GM12878 (cell line): ENCODE results near the gene SBF2. TPM values are rescaled to one million over a fixed set of nuclear protein-coding genes. Genes with fewer than 3 reads are reported as not detected.
A peak's percentile ranks its signal among the peaks of the same experiment; 100 is the strongest.

Source experiments
- ATAC-seq: fragments of 200-7000 bp; cut with Tn5 transposase; 3 replicates; pipeline ENCODE4 v1.9.1; 2020; ENCODE audit warnings: mild to moderate bottlenecking, moderate library complexity
- BruUV-seq: library from RNA; stranded (reverse); fragments of 400-500 nt; replicated peaks from 2 replicates; lab custom pipeline; 2021; lab: Mats Ljungman, UMichigan
- CTCF ChIA-PET: fragments of 300-600 bp; sonication (Branson Sonifier 250); formaldehyde crosslinking; extraction: SDS; loops from one replicate; lab custom pipeline; 2021; ENCODE audit warnings: inconsistent platforms; lab: Yijun Ruan, JAX
- POLR2A ChIA-PET: fragments of 350-600 bp; formaldehyde crosslinking; extraction: SDS; loops from one replicate; lab custom pipeline; 2021; ENCODE audit warnings: inconsistent platforms; lab: Charles Lee
- RAD21 ChIA-PET: fragments of 300-600 bp; sonication (Branson Sonifier 250); formaldehyde crosslinking; loops from one replicate; lab custom pipeline; 2023; ENCODE audit warnings: antibody characterized with exemption; ENCODE audit not compliant: unreplicated experiment; lab: Charles Lee
- SMC1A ChIA-PET: fragments of 300-600 bp; sonication (Branson Sonifier 250); formaldehyde crosslinking; loops from one replicate; lab custom pipeline; 2023; ENCODE audit not compliant: unreplicated experiment, uncharacterized antibody; lab: Charles Lee
- DNase-seq: peaks from one replicate; pipeline ENCODE4 v3.0.0-alpha.2; 2011; ENCODE audit warnings: low read depth, low spot score
- FAIRE-seq: peaks from 3 replicates; lab custom pipeline; 2011; peaks lifted over from hg19 to GRCh38; lab: Jason Lieb, UNC
- H2AFZ ChIP-seq: 2 replicates; pipeline ENCODE4 v1.6.0; 2011; ENCODE audit warnings: low read depth, low read length, control low read depth; ENCODE audit not compliant: control insufficient read depth
- H3K27ac ChIP-seq: 2 replicates; pipeline ENCODE4 v1.5.1; 2011; ENCODE audit warnings: control low read depth; ENCODE audit not compliant: control insufficient read depth, insufficient read depth
- H3K27me3 ChIP-seq, 2 experiments: replicated peaks in 1 of 2; 2 replicates each; pipeline versions ENCODE4 v1.6.0 to v1.6.1; 2011; ENCODE audit warnings: low read length in 1 of 2; ENCODE audit not compliant: control insufficient read depth in 2 of 2, insufficient read depth in 2 of 2
- H3K36me3 ChIP-seq, 2 experiments: 2 replicates each; pipeline ENCODE4 v1.5.1; 2011; ENCODE audit warnings: low read length in 1 of 2; ENCODE audit not compliant: control insufficient read depth in 2 of 2, insufficient read depth in 2 of 2
- H3K4me1 ChIP-seq: 2 replicates; pipeline ENCODE4 v1.6.1; 2011; ENCODE audit warnings: mild to moderate bottlenecking, low read length, moderate library complexity, mixed read lengths; ENCODE audit not compliant: control insufficient read depth, insufficient read depth
- H3K4me2 ChIP-seq: 2 replicates; pipeline ENCODE4 v1.6.0; 2011; ENCODE audit warnings: control low read depth; ENCODE audit not compliant: control insufficient read depth, insufficient read depth
- H3K4me3 ChIP-seq: fragments of 200-600 bp; sonication (generic); 2 replicates; pipeline ENCODE4 v1.5.1; 2016
- H3K79me2 ChIP-seq: 2 replicates; pipeline ENCODE4 v1.6.0; 2011; ENCODE audit warnings: low read length; ENCODE audit not compliant: control insufficient read depth, insufficient read depth
- H3K9ac ChIP-seq: 2 replicates; pipeline ENCODE4 v1.8.0; 2011; ENCODE audit warnings: low read length, control low read depth, mixed read lengths; ENCODE audit not compliant: control insufficient read depth, insufficient read depth
- H3K9me3 ChIP-seq: replicated peaks from 3 replicates; pipeline ENCODE4 v1.5.1; 2011; ENCODE audit warnings: mild to moderate bottlenecking, low read length; ENCODE audit not compliant: control insufficient read depth, insufficient read depth
- H4K20me1 ChIP-seq: 2 replicates; pipeline ENCODE4 v1.6.0; 2011; ENCODE audit not compliant: control insufficient read depth, insufficient read depth
- CTCF ChIP-seq, 3 experiments: IDR thresholded peaks in 2 of 3; conservative IDR thresholded peaks in 1 of 3; 2 replicates each; pipeline ENCODE4 v1.5.1; 2011; ENCODE audit warnings: low read depth in 3 of 3, low read length in 3 of 3, mild to moderate bottlenecking in 3 of 3, control low read depth in 2 of 3, moderate library complexity in 2 of 3, inconsistent platforms in 1 of 3, mixed read lengths in 1 of 3; ENCODE audit not compliant: control insufficient read depth in 2 of 3, insufficient read depth in 1 of 3; ENCODE audit errors: extremely low read depth in 1 of 3
- GABPA ChIP-seq: IDR thresholded peaks from 2 replicates; pipeline ENCODE4 v1.6.1; 2014; ENCODE audit warnings: antibody characterized with exemption, low read depth, mild to moderate bottlenecking, inconsistent platforms
- HCFC1 ChIP-seq: fragments of 150-350 bp; IDR thresholded peaks from 2 replicates; pipeline ENCODE4 v1.6.1; 2014; ENCODE audit warnings: low read length
- RAD21 ChIP-seq: IDR thresholded peaks from 2 replicates; pipeline ENCODE4 v1.6.1; 2011; ENCODE audit warnings: mild to moderate bottlenecking, low read depth, low read length, moderate library complexity; ENCODE audit not compliant: insufficient read depth
- SMC3 ChIP-seq: IDR thresholded peaks from 2 replicates; pipeline ENCODE4 v1.6.1; 2011; ENCODE audit warnings: low read length, improper control_type of control experiment, borderline replicate concordance
- ZBTB4 ChIP-seq: fragments of 450-650 bp; formaldehyde crosslinking; IDR thresholded peaks from 2 replicates; pipeline ENCODE4 v1.4.0; 2022; ENCODE audit warnings: mild to moderate bottlenecking, moderate library complexity
- WGBS: methylation state at CpG from one replicate; pipeline ENCODE4 v1.1.6; 2016; ENCODE audit warnings: low lambda C conversion rate; ENCODE audit not compliant: insufficient replicate concordance, insufficient coverage; ENCODE audit errors: missing lambda C conversion rate; 5-methylcytosine and 5-hydroxymethylcytosine counted together
- in situ Hi-C: fragments of 300-500 bp; cut with MboI; formaldehyde crosslinking; loops from 9 replicates; pipeline ENCODE4 v1.14.3; 2018; ENCODE audit warnings: mixed read lengths
- intact Hi-C: fragments of 100-400 bp; cut with micrococcal nuclease; formaldehyde crosslinking; loops from one replicate; pipeline ENCODE4 v1.14.2; 2022; ENCODE audit not compliant: unreplicated experiment
- polyA plus RNA-seq, 11 experiments: library from polyadenylated mRNA; depleted of rRNA in 4 of 11; unstranded in 6 of 11; stranded (reverse) in 5 of 11; fragments of >200 nt; fragmentation: Nextera tagmentation in 4 of 11; fragmentation: Illumina TruSeq in 1 of 11; extraction: Ambion mirVana in 4 of 11; extraction: Trizol in 1 of 11; gene quantifications; 1 replicate in 1 of 11; 2 replicates in 10 of 11; pipeline versions ENCODE4 v1.2.1 to v1.2.3, GENCODE V29; 2011 to 2016; ENCODE audit warnings: inconsistent platforms in 2 of 11, missing spikeins in 2 of 11, low read depth in 1 of 11
- total RNA-seq, 4 experiments: library from RNA; depleted of rRNA in 3 of 4; stranded (reverse); fragments of >200 nt in 3 of 4; fragmentation: Illumina TruSeq in 1 of 4; extraction: Trizol in 1 of 4; gene quantifications; 2 replicates each; pipeline versions ENCODE4 v1.2.1 to v1.2.3, GENCODE V29; 2013 to 2021

Gene SBF2
- total and polyA plus RNA-seq, 10 of the 15 experiments (the other 5 are each of a cell fraction or from before 2014, with no cell fraction given) = 0.24 to 2.3 (median 1.1) TPM

- ChIA-PET POLR2A (no interaction called here), SMC1A (interaction anchor here (1.0 to 4.6 kb wide), 10 partner anchors 18 to 158 kb away, joined by 3 to 55 read pairs (median 6); partner anchors contain the start of gene ADM), CTCF (interaction anchor here (0.6 to 9.7 kb wide), 29 partner anchors 9 to 674 kb away, joined by 3 to 91 read pairs (median 4); partner anchors contain the start of gene ADM), RAD21 (interaction anchor here (0.9 to 2.8 kb wide), 8 partner anchors 95 to 417 kb away, joined by 3 to 24 read pairs (median 4); no protein-coding TSS in a partner anchor)
- no TSS peak for BruUV-seq
- peaks cover 0 to 5% of the 10 kb centered on the region in 2 experiments; a peak in 2 of 4 replicates for H3K27me3 ChIP-seq
- no peaks in the 10 kb centered on the region for H3K36me3 ChIP-seq
- in situ Hi-C loops = loop anchor here (10.0 kb wide), 1 partner anchor 527 kb away; no protein-coding TSS in a partner anchor
- H3K4me1 ChIP-seq = no peaks in the 10 kb centered on the region
- DNase-seq (peak; percentile 32), ATAC-seq (peak; percentile 71), FAIRE-seq (peak; percentile 71)
- intact Hi-C loops = loop anchor here (1.0 to 5.0 kb wide), 4 partner anchors 99 to 529 kb away; no protein-coding TSS in a partner anchor
- no peak overlapping the region for H2AFZ ChIP-seq
- TF ChIP-seq HCFC1 = no peak
- no peak for TF ChIP-seq GABPA
- TF ChIP-seq SMC3 = peak; percentile 78; the same call in 1 of the 2 replicates
- peak; percentile 56 to 59 (median 56); a peak in 5 of 6 replicates for TF ChIP-seq CTCF (IDR thresholded peaks at IDR 0.05 in 2 of 3, conservative IDR thresholded peaks at IDR 0.05 in 1 of 3; ENCODE audit: control insufficient read depth in 2 of 3, extremely low read depth in 1 of 3, insufficient read depth in 1 of 3, low read depth in 3 of 3, low read length in 3 of 3)
- peak; percentile 59 for TF ChIP-seq RAD21
- TF ChIP-seq ZBTB4 = no peak
- TF ChIP-seq, all 136 proteins: peak for 3
- H3K27ac ChIP-seq = no peak overlapping the region
- 0% methylated on average over 4 of the region's 4 CpGs for WGBS
- no peak overlapping the region for H3K4me3 ChIP-seq
- H3K79me2 ChIP-seq = no peaks in the 10 kb centered on the region
- H3K9ac ChIP-seq = no peak overlapping the region
- no peak overlapping the region for H3K4me2 ChIP-seq
- no peaks in the 10 kb centered on the region for H4K20me1 ChIP-seq
- peaks cover 2% of the 10 kb centered on the region; the same call in 1 of the 3 replicates for H3K9me3 ChIP-seq
Observed at GRCh38 chr11:10208131-10208575, 85.9 kb downstream of the SBF2 start.
